Upper lobe of left lung (tissue), 4 donors: Measurements from ENCODE around the gene SCAI.

Source experiments
- EP300 ChIP-seq, 4 donors: sonication (generic); formaldehyde crosslinking; IDR thresholded peaks; one replicate each; pipeline ENCODE4 v1.5.1; 2017; ENCODE audit warnings: antibody characterized with exemption in 4 of 4, control low read depth in 2 of 4
- POLR2A ChIP-seq, 4 donors: fragments of 450-650 bp; IDR thresholded peaks; one replicate each; pipeline ENCODE4 v1.5.1; 2016 to 2017; ENCODE audit warnings: antibody characterized with exemption in 4 of 4, mild to moderate bottlenecking in 2 of 4
- TF ChIP-seq, protein P1 (sequence below), 6 experiments: fragments of 450-650 bp in 4 of 6; fragments of 200-600 bp in 2 of 6; sonication (generic) in 2 of 6; IDR thresholded peaks; one replicate each; pipeline ENCODE4 v1.5.1; 2016 to 2019; ENCODE audit warnings: antibody characterized with exemption in 6 of 6

DNA sequence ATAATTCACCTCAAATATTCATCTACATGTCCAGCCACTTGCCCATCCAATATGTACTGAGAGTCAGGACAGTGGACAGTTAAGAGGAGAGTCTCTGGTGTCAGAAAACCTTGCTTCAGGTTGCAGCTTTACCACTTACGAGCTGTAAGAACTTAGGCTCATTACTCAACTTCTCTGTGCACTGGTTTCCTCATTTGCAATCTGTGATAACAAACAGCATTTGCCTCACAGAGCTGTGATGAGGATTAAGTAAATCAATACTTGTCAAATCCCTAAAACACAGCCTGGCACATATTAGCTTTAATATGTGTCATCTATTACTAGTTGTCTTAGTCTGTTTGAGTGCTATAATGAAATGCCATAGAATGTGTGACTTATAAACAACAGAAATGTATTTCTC, 211.0 kb downstream of the SCAI start:
- TF ChIP-seq POLR2A (IDR thresholded peaks at IDR 0.05) (no peak), EP300 (IDR thresholded peaks at IDR 0.05) (no peak)
- TF ChIP-seq, protein P1, sequence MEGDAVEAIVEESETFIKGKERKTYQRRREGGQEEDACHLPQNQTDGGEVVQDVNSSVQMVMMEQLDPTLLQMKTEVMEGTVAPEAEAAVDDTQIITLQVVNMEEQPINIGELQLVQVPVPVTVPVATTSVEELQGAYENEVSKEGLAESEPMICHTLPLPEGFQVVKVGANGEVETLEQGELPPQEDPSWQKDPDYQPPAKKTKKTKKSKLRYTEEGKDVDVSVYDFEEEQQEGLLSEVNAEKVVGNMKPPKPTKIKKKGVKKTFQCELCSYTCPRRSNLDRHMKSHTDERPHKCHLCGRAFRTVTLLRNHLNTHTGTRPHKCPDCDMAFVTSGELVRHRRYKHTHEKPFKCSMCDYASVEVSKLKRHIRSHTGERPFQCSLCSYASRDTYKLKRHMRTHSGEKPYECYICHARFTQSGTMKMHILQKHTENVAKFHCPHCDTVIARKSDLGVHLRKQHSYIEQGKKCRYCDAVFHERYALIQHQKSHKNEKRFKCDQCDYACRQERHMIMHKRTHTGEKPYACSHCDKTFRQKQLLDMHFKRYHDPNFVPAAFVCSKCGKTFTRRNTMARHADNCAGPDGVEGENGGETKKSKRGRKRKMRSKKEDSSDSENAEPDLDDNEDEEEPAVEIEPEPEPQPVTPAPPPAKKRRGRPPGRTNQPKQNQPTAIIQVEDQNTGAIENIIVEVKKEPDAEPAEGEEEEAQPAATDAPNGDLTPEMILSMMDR (IDR thresholded peaks at IDR 0.05), result no peak
